Measurements from ENCODE around the gene CCDC88C.

DNA sequence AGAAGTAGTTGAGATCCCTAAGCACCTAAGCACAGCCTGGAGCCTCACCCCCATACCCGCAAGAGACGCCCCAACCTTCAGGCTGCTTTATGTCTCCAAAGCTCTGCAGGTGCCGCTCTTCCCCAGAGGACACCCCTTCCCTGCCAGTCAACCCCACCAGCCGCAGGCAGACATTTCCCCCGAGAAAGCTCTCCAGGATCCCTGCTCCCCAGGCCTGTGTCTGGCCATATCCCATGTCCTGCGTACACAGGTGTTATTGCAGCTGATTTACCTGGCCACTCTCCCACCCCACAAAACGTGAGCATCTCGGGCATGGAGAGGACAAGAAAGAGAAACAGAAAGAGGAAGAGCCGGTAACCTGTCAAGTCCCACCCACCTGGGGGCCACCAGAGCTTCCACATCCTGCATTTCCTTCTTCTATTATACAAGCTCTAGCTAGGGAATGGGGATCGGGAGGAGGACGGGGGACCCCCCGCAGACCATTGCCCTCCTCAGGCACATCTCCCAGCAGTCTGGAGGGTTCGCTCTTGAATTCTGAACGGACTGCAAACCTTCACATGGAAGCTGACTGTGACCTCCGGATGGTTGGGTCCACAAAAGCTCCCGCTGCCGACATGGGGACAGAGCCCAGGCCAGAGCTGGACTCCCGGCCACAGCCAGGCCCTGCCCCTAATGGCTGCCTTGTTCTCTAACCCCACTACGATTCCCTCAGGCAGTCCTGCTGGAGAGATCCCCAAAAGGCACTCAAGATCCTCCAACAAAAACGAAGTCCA, 17.6 kb downstream of the CCDC88C start:
- TF ChIP-seq, protein P1, sequence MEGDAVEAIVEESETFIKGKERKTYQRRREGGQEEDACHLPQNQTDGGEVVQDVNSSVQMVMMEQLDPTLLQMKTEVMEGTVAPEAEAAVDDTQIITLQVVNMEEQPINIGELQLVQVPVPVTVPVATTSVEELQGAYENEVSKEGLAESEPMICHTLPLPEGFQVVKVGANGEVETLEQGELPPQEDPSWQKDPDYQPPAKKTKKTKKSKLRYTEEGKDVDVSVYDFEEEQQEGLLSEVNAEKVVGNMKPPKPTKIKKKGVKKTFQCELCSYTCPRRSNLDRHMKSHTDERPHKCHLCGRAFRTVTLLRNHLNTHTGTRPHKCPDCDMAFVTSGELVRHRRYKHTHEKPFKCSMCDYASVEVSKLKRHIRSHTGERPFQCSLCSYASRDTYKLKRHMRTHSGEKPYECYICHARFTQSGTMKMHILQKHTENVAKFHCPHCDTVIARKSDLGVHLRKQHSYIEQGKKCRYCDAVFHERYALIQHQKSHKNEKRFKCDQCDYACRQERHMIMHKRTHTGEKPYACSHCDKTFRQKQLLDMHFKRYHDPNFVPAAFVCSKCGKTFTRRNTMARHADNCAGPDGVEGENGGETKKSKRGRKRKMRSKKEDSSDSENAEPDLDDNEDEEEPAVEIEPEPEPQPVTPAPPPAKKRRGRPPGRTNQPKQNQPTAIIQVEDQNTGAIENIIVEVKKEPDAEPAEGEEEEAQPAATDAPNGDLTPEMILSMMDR (conservative IDR thresholded peaks at IDR 0.05; ENCODE audit: low read depth in 2 of 2): no peak
- TF ChIP-seq EZH2 (IDR thresholded peaks at IDR 0.05; ENCODE audit: low read depth, unreplicated experiment) (no peak), REST (IDR thresholded peaks at IDR 0.05; ENCODE audit: unreplicated experiment) (no peak), POLR2AphosphoS5 (IDR thresholded peaks at IDR 0.05; ENCODE audit: low read depth) (no peak), JUNB (IDR thresholded peaks at IDR 0.05; ENCODE audit: unreplicated experiment) (no peak), ZNF114 (CRISPR knock-in tag; IDR thresholded peaks at IDR 0.05) (no peak)
